ENCODE measurements around the gene NBAS. TPM values are rescaled to one million over a fixed set of nuclear protein-coding genes. Genes with fewer than 3 reads are reported as not detected.

The NBAS gene
- total RNA-seq, 2 experiments from 2014 or later, result 24.4 to 28.8 TPM

- ChIA-PET CTCF (ENCODE audit: unreplicated experiment) (no interaction called here), POLR2A (interaction anchor here (0.7 to 0.9 kb wide), 2 partner anchors 11 to 14 kb away, joined by 3 read pairs; no protein-coding TSS in a partner anchor)
- H3K27ac ChIP-seq (ENCODE audit: low read depth, low read length, poor library complexity, severe bottlenecking), result no peak overlapping the region
- no peaks in the 10 kb centered on the region for H4K20me1 ChIP-seq (ENCODE audit: insufficient read depth, low read length)
- intact Hi-C loops (cut with micrococcal nuclease; ENCODE audit: unreplicated experiment), result no loop called here
- TF ChIP-seq EZH2phosphoT487 (IDR thresholded peaks at IDR 0.05; ENCODE audit: borderline replicate concordance, low read depth, low read length), result no peak
- TF ChIP-seq CTCF (conservative IDR thresholded peaks at IDR 0.05; ENCODE audit: low read length), result no peak
- H3K36me3 ChIP-seq (ENCODE audit: insufficient read depth, low read length), result no peaks in the 10 kb centered on the region
- no peaks in the 10 kb centered on the region for H3K9me2 ChIP-seq (ENCODE audit: insufficient read depth, low read length)
- H3K4me1 ChIP-seq (ENCODE audit: insufficient read depth, low read length, poor library complexity, severe bottlenecking), result no peaks in the 10 kb centered on the region
- no peaks in the 10 kb centered on the region for H3K79me2 ChIP-seq (ENCODE audit: insufficient read depth, low read depth, low read length)
- DNase-seq (ENCODE audit: low spot score), result no peak
- no peaks in the 10 kb centered on the region for H3K9me3 ChIP-seq (ENCODE audit: low read length)
- no peak overlapping the region for H3K4me3 ChIP-seq (ENCODE audit: low read depth, low read length, poor library complexity, severe bottlenecking)
- BruUV-seq (replicated peaks), result no TSS peak
- no peak overlapping the region for H3K4me2 ChIP-seq (ENCODE audit: low read length)
- H2AFZ ChIP-seq (ENCODE audit: low read length), result no peak overlapping the region
Measured at GRCh38 chr2:15246870-15247269, 314.3 kb downstream of the NBAS start.

DNA sequence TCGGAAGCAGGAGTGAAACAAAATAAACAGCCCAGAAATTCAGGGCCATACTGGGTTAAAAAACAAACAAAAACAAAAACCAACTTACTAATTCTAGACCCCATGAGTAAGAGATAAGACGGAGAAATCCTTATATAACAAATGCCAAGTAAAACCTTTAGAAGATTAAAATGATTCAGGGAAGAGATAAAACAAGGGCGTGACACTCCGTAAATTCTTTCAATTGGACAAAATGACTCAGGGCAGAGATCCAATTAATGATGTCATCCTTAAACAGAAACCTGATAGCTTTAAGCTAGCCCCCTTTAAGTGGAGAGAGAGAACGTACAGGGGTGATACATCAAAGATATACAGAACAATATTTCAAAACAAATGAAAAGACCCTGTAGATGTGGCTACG is 317.4 kb downstream of the NBAS start:
- Histone ChIP-seq H3K79me2 (ENCODE audit: insufficient read depth, low read depth, low read length) (no peaks in the 10 kb centered on the region), H3K9me3 (ENCODE audit: low read length) (no peaks in the 10 kb centered on the region), H3K36me3 (ENCODE audit: insufficient read depth, low read length) (no peaks in the 10 kb centered on the region), H3K4me3 (ENCODE audit: low read depth, low read length, poor library complexity, severe bottlenecking) (no peak overlapping the region), H3K27ac (ENCODE audit: low read depth, low read length, poor library complexity, severe bottlenecking) (no peak overlapping the region), H2AFZ (ENCODE audit: low read length) (no peak overlapping the region), H4K20me1 (ENCODE audit: insufficient read depth, low read length) (no peaks in the 10 kb centered on the region), H3K9me2 (ENCODE audit: insufficient read depth, low read length) (no peaks in the 10 kb centered on the region), H3K4me1 (ENCODE audit: insufficient read depth, low read length, poor library complexity, severe bottlenecking) (no peaks in the 10 kb centered on the region), H3K4me2 (ENCODE audit: low read length) (no peak overlapping the region)
- BruUV-seq (replicated peaks), result no TSS peak
- POLR2A ChIA-PET, result no interaction called here
- CTCF ChIA-PET (ENCODE audit: unreplicated experiment), result no interaction called here
- no peak for DNase-seq (ENCODE audit: low spot score)
- intact Hi-C loops (cut with micrococcal nuclease; ENCODE audit: unreplicated experiment), result no loop called here
- TF ChIP-seq CTCF (conservative IDR thresholded peaks at IDR 0.05; ENCODE audit: low read length) (no peak), EZH2phosphoT487 (IDR thresholded peaks at IDR 0.05; ENCODE audit: borderline replicate concordance, low read depth, low read length) (no peak)

GRCh38 chr2:15242936-15243461 is 318.1 kb downstream of the NBAS start:
- Histone ChIP-seq H2AFZ (ENCODE audit: low read length) (no peak overlapping the region), H3K4me1 (ENCODE audit: insufficient read depth, low read length, poor library complexity, severe bottlenecking) (no peaks in the 10 kb centered on the region), H3K36me3 (ENCODE audit: insufficient read depth, low read length) (no peaks in the 10 kb centered on the region), H3K4me2 (ENCODE audit: low read length) (no peak overlapping the region), H3K4me3 (ENCODE audit: low read depth, low read length, poor library complexity, severe bottlenecking) (no peak overlapping the region), H3K9me2 (ENCODE audit: insufficient read depth, low read length) (no peaks in the 10 kb centered on the region), H3K27ac (ENCODE audit: low read depth, low read length, poor library complexity, severe bottlenecking) (no peak overlapping the region), H3K9me3 (ENCODE audit: low read length) (no peaks in the 10 kb centered on the region), H4K20me1 (ENCODE audit: insufficient read depth, low read length) (no peaks in the 10 kb centered on the region), H3K79me2 (ENCODE audit: insufficient read depth, low read depth, low read length) (no peaks in the 10 kb centered on the region)
- intact Hi-C loops (cut with micrococcal nuclease; ENCODE audit: unreplicated experiment), result no loop called here
- DNase-seq (ENCODE audit: low spot score), result no peak
- ChIA-PET POLR2A (interaction anchor here (0.6 kb wide), 1 partner anchor 59 kb away, joined by 3 read pairs; no protein-coding TSS in a partner anchor), CTCF (ENCODE audit: unreplicated experiment) (no interaction called here)
- TF ChIP-seq EZH2phosphoT487 (IDR thresholded peaks at IDR 0.05; ENCODE audit: borderline replicate concordance, low read depth, low read length) (no peak), CTCF (conservative IDR thresholded peaks at IDR 0.05; ENCODE audit: low read length) (no peak)
- BruUV-seq (replicated peaks), result no TSS peak

All from OCI-LY7 (cell line).